Esophagus muscularis mucosa (tissue), 4 donors: ENCODE measurements around the gene SEC24B.

Experiments
- CTCF ChIP-seq, 3 experiments: fragments of 200-600 bp in 2 of 3; fragments of 450-650 bp in 1 of 3; sonication (generic) in 2 of 3; IDR thresholded peaks; one replicate each; pipeline ENCODE4 v1.5.1; 2017 to 2019; ENCODE audit warnings: antibody characterized with exemption in 3 of 3, mild to moderate bottlenecking in 2 of 3, moderate library complexity in 1 of 3
- EP300 ChIP-seq: sonication (generic); formaldehyde crosslinking; IDR thresholded peaks from one replicate; pipeline ENCODE4 v1.6.1; 2017; ENCODE audit warnings: antibody characterized with exemption
- POLR2A ChIP-seq: fragments of 450-650 bp; IDR thresholded peaks from one replicate; pipeline ENCODE4 v1.6.1; 2017; ENCODE audit warnings: antibody characterized with exemption, moderate library complexity, mild to moderate bottlenecking, low read depth
- POLR2AphosphoS5 ChIP-seq, 2 donors: sonication (generic); formaldehyde crosslinking; IDR thresholded peaks; one replicate each; pipeline ENCODE4 v1.6.1; 2017; ENCODE audit warnings: antibody characterized with exemption in 2 of 2

- TF ChIP-seq POLR2AphosphoS5 (IDR thresholded peaks at IDR 0.05) (no peak), POLR2A (no peak), CTCF (IDR thresholded peaks at IDR 0.05) (no peak), EP300 (no peak)
Observed at GRCh38 chr4:109574931-109575804, 141.6 kb downstream of the SEC24B start.
